ACC112 (cell line): Measurements from ENCODE around the gene AJAP1.

Source experiments
- H2AFZ ChIP-seq: fragments of 200-600 bp; sonication (generic); one replicate; pipeline ENCODE4 v1.6.0; 2017; ENCODE audit warnings: antibody characterized with exemption, low read length; ENCODE audit not compliant: unreplicated experiment
- H3K27ac ChIP-seq: fragments of 200-600 bp; sonication (generic); 2 replicates; pipeline ENCODE4 v1.5.1; 2014; ENCODE audit warnings: low read depth, mild to moderate bottlenecking, antibody characterized with exemption, low read length, moderate library complexity
- H3K27me3 ChIP-seq: fragments of 200-600 bp; sonication (generic); 2 replicates; pipeline ENCODE4 v1.6.1; 2014; ENCODE audit warnings: mild to moderate bottlenecking, antibody characterized with exemption, low read length, moderate library complexity, mixed read lengths; ENCODE audit not compliant: insufficient read depth
- H3K36me3 ChIP-seq: fragments of 200-600 bp; sonication (generic); 2 replicates; pipeline ENCODE4 v1.6.1; 2016; ENCODE audit warnings: mild to moderate bottlenecking, antibody characterized with exemption, low read length, moderate library complexity, mixed read lengths; ENCODE audit not compliant: insufficient read depth
- H3K4me1 ChIP-seq: fragments of 200-600 bp; sonication (generic); one replicate; pipeline ENCODE4 v1.6.1; 2016; ENCODE audit warnings: low read length, mixed read lengths; ENCODE audit not compliant: insufficient read depth, unreplicated experiment, control insufficient read depth
- H3K4me3 ChIP-seq: fragments of 200-600 bp; sonication (generic); 2 replicates; pipeline ENCODE4 v1.5.1; 2014; ENCODE audit warnings: mild to moderate bottlenecking, low read depth, low read length
- H3K79me2 ChIP-seq: fragments of 200-600 bp; sonication (generic); one replicate; pipeline ENCODE4 v1.6.0; 2016; ENCODE audit warnings: low read length; ENCODE audit not compliant: control insufficient read depth, unreplicated experiment, insufficient read depth

Gene AJAP1

DNA sequence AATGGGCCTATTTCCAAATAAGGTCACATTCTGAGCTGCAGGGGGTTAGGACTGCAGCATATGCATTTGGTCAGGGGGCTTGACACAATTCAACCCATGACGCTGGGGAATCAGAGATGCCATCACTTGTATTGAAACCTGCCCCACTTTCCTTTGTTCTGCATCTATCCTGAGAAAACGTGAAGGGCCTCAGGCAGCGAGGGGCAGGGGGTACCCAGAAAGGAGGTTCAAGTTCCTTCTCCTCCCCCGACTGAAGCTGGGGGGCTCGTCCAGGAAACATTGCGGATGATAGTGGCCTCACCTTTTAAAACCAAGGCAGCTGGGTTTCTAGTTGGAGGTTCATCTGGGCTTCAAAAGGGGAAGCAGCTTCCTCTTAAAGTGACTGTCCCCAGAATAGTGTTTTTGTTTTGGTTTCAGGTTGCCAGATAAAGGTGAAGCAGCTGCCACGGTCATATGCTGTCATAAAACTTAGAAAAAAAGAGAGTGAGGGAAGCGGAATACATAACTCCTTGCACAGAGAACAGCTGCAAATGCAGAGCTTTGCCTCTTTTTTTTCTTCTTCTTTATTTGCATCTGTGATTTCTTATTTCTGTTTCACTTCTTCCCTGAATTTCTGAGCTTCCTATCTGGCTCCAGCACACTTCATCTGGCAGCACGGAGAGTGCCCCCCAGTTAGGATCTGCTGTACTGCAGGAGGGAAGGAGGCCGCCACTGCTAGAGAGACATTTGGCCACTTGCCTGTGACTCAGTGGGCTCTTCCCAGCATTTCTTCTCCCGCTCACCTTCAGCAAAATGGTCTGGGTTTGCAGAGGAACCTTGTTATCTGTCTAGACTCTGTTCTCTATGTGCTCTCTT, 142.0 kb downstream of the AJAP1 start:
- Histone ChIP-seq H3K4me3 (no peak overlapping the region), H3K4me1 (no peaks in the 10 kb centered on the region), H3K27ac (no peak overlapping the region), H3K79me2 (no peaks in the 10 kb centered on the region), H2AFZ (no peak overlapping the region), H3K27me3 (no peaks in the 10 kb centered on the region), H3K36me3 (no peaks in the 10 kb centered on the region)

DNA sequence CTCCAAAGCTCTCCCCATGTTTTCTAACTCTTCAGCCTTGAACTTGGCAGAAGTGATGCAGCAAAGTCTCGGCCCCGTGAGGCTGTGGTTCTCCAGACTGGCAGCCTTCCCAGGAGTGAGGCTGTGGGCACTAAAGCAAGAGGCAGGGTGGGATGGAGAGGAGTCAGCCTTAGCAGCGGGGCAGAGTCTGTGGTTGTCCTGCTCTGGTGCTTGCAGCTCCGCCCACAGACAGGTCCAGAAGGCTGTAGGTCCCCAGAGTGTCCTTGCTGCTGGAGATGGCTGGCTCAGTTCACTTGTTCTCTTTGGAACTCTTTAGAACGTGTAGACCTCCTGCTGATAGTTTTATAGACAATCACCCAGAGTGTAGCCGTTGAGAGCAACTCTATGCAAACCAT, 142.6 kb downstream of the AJAP1 start:
- no peaks in the 10 kb centered on the region for H3K36me3 ChIP-seq
- no peak overlapping the region for H3K27ac ChIP-seq
- H3K4me3 ChIP-seq, result no peak overlapping the region
- no peaks in the 10 kb centered on the region for H3K4me1 ChIP-seq
- no peak overlapping the region for H2AFZ ChIP-seq
- no peaks in the 10 kb centered on the region for H3K27me3 ChIP-seq
- no peaks in the 10 kb centered on the region for H3K79me2 ChIP-seq

DNA sequence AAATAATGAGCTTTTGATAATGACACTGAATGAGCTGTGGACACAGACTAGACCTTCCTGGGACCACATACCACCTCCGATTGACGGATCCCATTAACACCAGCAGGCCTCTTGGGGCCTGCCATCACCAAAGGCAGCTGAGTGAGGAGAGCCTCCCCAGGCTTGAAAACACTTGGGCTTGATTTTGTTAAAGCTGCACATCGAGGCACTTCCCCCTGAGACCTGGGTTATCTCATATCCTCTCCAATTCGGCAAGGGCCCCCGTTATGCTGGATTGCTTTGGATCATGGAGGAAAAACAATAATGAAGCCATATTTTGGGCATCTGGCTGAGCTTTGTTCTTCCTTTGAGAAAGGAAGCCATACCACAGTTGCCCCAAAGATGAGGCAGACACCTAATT, 143.0 kb downstream of the AJAP1 start:
- H3K4me1 ChIP-seq, result no peaks in the 10 kb centered on the region
- H3K27ac ChIP-seq, result no peak overlapping the region
- no peak overlapping the region for H3K4me3 ChIP-seq
- H2AFZ ChIP-seq, result no peak overlapping the region
- no peaks in the 10 kb centered on the region for H3K27me3 ChIP-seq
- H3K79me2 ChIP-seq, result no peaks in the 10 kb centered on the region
- H3K36me3 ChIP-seq, result no peaks in the 10 kb centered on the region

DNA sequence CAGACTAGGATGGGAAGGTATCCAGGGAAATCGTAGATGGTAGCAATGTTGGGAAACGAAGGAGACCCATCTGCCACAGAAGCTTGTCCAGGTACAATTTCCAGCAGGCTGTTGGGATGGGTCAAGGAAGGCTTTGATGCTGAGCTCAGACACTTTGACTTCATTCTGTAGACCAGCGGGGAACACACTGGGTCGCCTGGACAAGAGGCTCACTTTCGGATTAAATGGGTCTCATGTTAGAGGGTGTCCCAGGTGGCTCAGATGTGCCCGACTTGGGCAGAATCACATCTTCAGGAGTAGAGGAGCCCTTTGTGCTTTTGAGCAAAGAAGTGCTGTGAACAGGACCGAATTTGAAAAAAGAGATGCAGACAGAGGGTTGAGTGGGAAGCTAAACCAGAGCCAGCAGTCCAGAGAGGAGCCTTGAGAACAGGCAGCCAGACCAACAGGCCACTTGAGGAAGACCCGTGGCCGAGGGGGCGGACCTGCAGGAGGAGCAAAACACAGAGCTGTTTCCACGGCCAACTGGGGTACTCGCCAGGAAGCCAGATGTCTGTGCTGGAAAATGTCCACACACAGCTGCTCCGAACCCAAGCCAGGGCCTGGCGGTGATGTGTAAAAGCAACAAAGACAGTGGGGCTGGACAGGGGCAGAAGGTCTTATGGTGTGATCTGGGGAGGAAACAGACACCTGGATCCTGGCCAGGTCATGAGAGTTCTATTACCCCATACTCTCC, 146.9 kb downstream of the AJAP1 start:
- Histone ChIP-seq H3K4me1 (no peaks in the 10 kb centered on the region), H3K27me3 (no peaks in the 10 kb centered on the region), H3K4me3 (no peak overlapping the region), H3K27ac (no peak overlapping the region), H3K36me3 (no peaks in the 10 kb centered on the region), H2AFZ (no peak overlapping the region), H3K79me2 (no peaks in the 10 kb centered on the region)

DNA sequence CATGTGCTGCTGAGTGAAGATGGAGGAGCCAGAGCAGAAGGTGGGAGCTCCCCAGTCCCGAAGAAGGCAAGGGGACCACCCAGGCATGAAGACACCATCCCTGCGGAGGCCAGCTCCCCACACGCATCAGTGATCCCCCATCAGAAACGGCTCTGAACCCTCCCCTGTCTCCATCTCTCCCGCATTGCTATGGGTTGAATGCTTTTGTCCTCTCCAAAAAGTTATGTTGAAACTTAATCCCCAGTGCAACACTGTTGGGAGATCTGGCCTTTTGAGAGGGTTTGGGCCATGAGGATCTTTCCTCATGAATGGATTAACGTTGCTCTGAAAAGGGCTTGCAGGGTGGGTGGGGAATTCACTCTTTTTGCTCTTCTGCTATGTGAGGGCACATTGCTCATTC, 147.6 kb downstream of the AJAP1 start:
- H3K27me3 ChIP-seq, result no peaks in the 10 kb centered on the region

DNA sequence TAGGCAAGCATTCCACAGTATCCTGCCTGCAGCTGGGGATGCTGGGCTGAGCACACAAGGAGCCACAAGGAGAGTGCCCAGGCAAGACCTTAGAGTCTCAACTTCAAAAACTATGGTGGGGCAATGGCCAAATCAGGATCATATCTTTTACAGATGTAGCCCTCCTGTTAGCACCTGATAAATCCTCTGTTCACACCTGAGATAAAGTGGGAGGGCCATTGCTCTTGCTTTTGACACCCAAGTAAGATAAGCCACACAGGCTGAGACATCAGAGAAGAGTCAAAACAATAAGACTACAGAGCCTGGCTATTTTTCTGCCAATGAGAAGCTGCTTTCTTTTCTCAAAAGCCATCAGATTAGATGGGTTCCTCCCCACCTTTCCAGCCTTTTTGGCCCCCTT, 148.9 kb downstream of the AJAP1 start:
- H3K36me3 ChIP-seq, result no peaks in the 10 kb centered on the region
- no peaks in the 10 kb centered on the region for H3K4me1 ChIP-seq
- H2AFZ ChIP-seq, result no peak overlapping the region
- no peaks in the 10 kb centered on the region for H3K79me2 ChIP-seq
- no peak overlapping the region for H3K4me3 ChIP-seq
- no peaks in the 10 kb centered on the region for H3K27me3 ChIP-seq
- H3K27ac ChIP-seq, result no peak overlapping the region

More for the DNA sequence above, 147.6 kb downstream of the AJAP1 start:
- Histone ChIP-seq H3K79me2 (no peaks in the 10 kb centered on the region), H2AFZ (no peak overlapping the region), H3K27ac (no peak overlapping the region), H3K4me3 (no peak overlapping the region), H3K36me3 (no peaks in the 10 kb centered on the region), H3K4me1 (no peaks in the 10 kb centered on the region)

DNA sequence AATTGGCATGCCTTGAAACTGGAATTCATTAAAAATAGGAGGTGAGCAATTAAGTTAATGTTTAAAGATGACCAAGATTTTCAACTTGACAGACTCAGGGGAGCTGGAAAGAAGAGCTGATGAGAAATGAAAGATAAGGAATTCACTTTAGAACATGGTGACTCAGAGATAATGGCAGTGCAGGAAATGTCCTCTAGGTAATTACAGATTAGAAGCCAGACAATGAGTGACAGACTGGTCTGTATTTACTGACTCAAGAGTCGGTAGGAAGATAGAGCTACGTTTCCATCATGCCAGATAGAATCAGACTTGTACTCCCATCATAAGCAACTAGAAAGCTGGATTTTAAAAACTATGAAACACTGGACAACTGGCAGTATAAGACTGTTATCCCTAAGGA, 151.6 kb downstream of the AJAP1 start:
- Histone ChIP-seq H3K79me2 (no peaks in the 10 kb centered on the region), H3K36me3 (no peaks in the 10 kb centered on the region), H3K4me3 (no peak overlapping the region), H3K27me3 (no peaks in the 10 kb centered on the region), H3K4me1 (no peaks in the 10 kb centered on the region), H2AFZ (no peak overlapping the region), H3K27ac (no peak overlapping the region)

DNA sequence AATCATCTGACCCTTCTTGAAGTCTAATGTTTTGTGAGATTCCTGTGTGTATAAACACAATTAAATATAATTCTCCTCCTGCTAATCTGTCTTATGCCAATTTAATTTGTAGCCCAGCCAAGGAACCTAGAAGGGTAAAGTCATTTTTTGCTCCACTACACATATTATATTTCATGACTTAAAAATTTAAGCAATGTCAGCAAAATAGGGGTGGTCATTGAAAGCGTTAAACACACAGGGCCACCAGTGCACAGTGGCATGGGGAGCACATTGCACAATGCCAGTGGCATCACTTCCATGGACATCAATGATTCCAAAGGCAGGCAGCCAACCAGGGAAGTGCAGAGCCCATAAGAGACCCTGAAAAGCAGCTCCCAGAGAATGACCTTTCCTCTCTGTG, 166.1 kb downstream of the AJAP1 start:
- Histone ChIP-seq H3K4me3 (no peak overlapping the region), H3K27ac (no peak overlapping the region), H3K79me2 (no peaks in the 10 kb centered on the region), H3K36me3 (no peaks in the 10 kb centered on the region), H2AFZ (no peak overlapping the region), H3K4me1 (no peaks in the 10 kb centered on the region), H3K27me3 (no peaks in the 10 kb centered on the region)

DNA sequence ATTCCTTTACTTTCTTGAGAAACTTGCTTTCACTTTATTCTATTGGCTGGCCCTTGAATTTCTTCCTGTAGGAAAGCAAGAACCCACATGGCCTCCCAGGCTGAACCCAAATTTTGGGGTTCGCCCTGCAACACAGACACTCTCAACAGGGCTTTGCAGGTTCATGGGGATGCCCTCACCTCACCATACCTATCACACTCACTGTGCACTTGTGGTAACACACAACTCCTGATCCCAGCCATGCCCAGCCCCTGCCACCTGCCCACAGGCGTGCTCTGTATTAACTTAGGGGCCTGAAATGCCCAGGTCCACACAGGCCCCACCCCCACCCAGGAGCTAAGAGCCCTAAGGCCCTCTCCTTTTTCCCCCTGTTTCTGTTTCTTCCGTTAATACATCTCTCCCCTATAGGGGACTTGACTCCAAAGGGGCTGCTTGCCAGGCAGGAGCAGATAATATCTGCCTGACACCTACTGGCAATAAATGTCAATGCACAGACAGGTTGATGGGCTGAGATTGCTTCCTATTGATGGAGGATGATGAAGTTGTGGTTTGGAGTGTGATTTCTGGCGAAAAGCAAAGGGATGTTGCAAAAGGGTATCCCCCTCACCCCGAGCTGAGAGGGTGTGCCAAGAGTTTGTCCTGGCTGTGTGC, 171.5 kb downstream of the AJAP1 start:
- H2AFZ ChIP-seq, result no peak overlapping the region
- no peaks in the 10 kb centered on the region for H3K4me1 ChIP-seq
- H3K79me2 ChIP-seq, result no peaks in the 10 kb centered on the region
- H3K27ac ChIP-seq, result no peak overlapping the region
- no peak overlapping the region for H3K4me3 ChIP-seq
- H3K27me3 ChIP-seq, result no peaks in the 10 kb centered on the region
- H3K36me3 ChIP-seq, result no peaks in the 10 kb centered on the region

DNA sequence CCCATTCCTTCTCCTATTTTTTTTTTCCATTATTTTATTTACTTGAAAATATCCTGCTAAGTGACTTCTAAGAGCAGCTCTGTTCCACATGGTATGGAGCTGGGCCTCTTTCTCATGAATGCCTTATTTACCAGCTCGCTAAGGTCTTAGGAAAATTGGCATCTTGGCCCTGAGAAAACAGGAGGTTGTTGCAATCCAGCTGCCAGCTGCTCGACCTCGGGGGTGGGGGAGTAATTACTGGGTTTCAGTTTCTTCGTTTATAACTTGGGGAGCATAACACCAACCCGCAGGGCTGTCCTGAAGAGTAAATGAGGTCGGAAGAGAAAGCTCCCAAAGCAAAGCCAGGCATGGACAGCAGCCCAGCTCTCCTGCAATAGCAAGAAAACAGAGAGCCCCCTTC, 176.3 kb downstream of the AJAP1 start:
- Histone ChIP-seq H3K27me3 (no peaks in the 10 kb centered on the region), H3K4me1 (no peaks in the 10 kb centered on the region), H3K4me3 (no peak overlapping the region), H2AFZ (no peak overlapping the region), H3K79me2 (no peaks in the 10 kb centered on the region), H3K36me3 (no peaks in the 10 kb centered on the region), H3K27ac (no peak overlapping the region)
